ENCODE data around the gene YARS1. TPM values are rescaled to one million over a fixed set of nuclear protein-coding genes. Genes with fewer than 3 reads are reported as not detected.

The YARS1 gene
- total RNA-seq, 1 experiment from 2014 or later = 120 TPM

- ChIA-PET CTCF (interaction anchor here (1.3 kb wide), 1 partner anchor 70 kb away, joined by 4 read pairs; no protein-coding TSS in a partner anchor), POLR2A (no interaction called here)
- ATAC-seq (no peak), DNase-seq (ENCODE audit: low read depth, low spot score) (no peak)
- Histone ChIP-seq H3K4me3 (ENCODE audit: low read depth in 2 of 2, low read length in 2 of 2) (no peak overlapping the region), H3K27ac (ENCODE audit: low read length) (no peak overlapping the region), H3K4me1 (ENCODE audit: control insufficient read depth, insufficient read depth, low read length) (no peaks in the 10 kb centered on the region), H3K36me3 (ENCODE audit: control insufficient read depth, insufficient read depth, low read length) (peaks cover 31% of the 10 kb centered on the region), H3K9me3 (ENCODE audit: control insufficient read depth, insufficient read depth, low read depth, low read length) (no peaks in the 10 kb centered on the region), H3K27me3 (ENCODE audit: control insufficient read depth, insufficient read depth, low read length) (no peaks in the 10 kb centered on the region)
- TF ChIP-seq POLR2AphosphoS5 (IDR thresholded peaks at IDR 0.05; ENCODE audit: low read depth, low read length) = no peak
- no peak for TF ChIP-seq SIN3A (IDR thresholded peaks at IDR 0.05; ENCODE audit: borderline replicate concordance, insufficient read depth, low read depth, low read length)
- no peak for TF ChIP-seq REST (IDR thresholded peaks at IDR 0.05; ENCODE audit: insufficient read depth in 1 of 2, low read depth in 2 of 2, low read length in 1 of 2)
- TF ChIP-seq CTCF (IDR thresholded peaks at IDR 0.05) = no peak
- no peak for TF ChIP-seq TCF7L2 (IDR thresholded peaks at IDR 0.05; ENCODE audit: low read depth, low read length)
- in situ Hi-C loops (cut with HindIII; ENCODE audit: low pct_unique_long_range_greater_than_20kb, low sequenced_read_pairs) (no loop called here), intact Hi-C loops (cut with micrococcal nuclease; ENCODE audit: unreplicated experiment) (no loop called here)
- no TSS peak for BruUV-seq (replicated peaks)
Measured at GRCh38 chr1:32782086-32782485, 35.1 kb downstream of the YARS1 start.

- Histone ChIP-seq H3K4me3 (ENCODE audit: low read depth in 2 of 2, low read length in 2 of 2) (no peak overlapping the region), H3K27ac (ENCODE audit: low read length) (no peak overlapping the region), H3K27me3 (ENCODE audit: control insufficient read depth, insufficient read depth, low read length) (no peaks in the 10 kb centered on the region), H3K36me3 (ENCODE audit: control insufficient read depth, insufficient read depth, low read length) (peaks cover 20% of the 10 kb centered on the region), H3K4me1 (ENCODE audit: control insufficient read depth, insufficient read depth, low read length) (peaks cover 3% of the 10 kb centered on the region), H3K9me3 (ENCODE audit: control insufficient read depth, insufficient read depth, low read depth, low read length) (no peaks in the 10 kb centered on the region)
- intact Hi-C loops (cut with micrococcal nuclease; ENCODE audit: unreplicated experiment) (no loop called here), in situ Hi-C loops (cut with HindIII; ENCODE audit: low pct_unique_long_range_greater_than_20kb, low sequenced_read_pairs) (no loop called here)
- ATAC-seq (no peak), DNase-seq (ENCODE audit: low read depth, low spot score) (no peak)
- TF ChIP-seq TCF7L2 (IDR thresholded peaks at IDR 0.05; ENCODE audit: low read depth, low read length) (no peak), POLR2AphosphoS5 (IDR thresholded peaks at IDR 0.05; ENCODE audit: low read depth, low read length) (no peak), REST (IDR thresholded peaks at IDR 0.05; ENCODE audit: insufficient read depth in 1 of 2, low read depth in 2 of 2, low read length in 1 of 2) (no peak), SIN3A (IDR thresholded peaks at IDR 0.05; ENCODE audit: borderline replicate concordance, insufficient read depth, low read depth, low read length) (no peak), CTCF (IDR thresholded peaks at IDR 0.05) (no peak)
- ChIA-PET POLR2A (no interaction called here), CTCF (no interaction called here)
- no TSS peak for BruUV-seq (replicated peaks)
Measured at GRCh38 chr1:32780628-32781234, 36.4 kb downstream of the YARS1 start.
